SU-DHL-6 (cell line): ENCODE data around the gene TP53TG5.

Source experiments
- H2AFZ ChIP-seq: fragments of 200-600 bp; sonication (generic); 2 replicates; pipeline ENCODE4 v1.6.1; 2014; ENCODE audit warnings: low read depth, mild to moderate bottlenecking, moderate library complexity, mixed read lengths, antibody characterized with exemption, low read length; ENCODE audit not compliant: severe bottlenecking
- H3F3A ChIP-seq: fragments of 200-600 bp; shearing (Covaris generic); 2 replicates; pipeline ENCODE4 v1.6.0; 2016; ENCODE audit warnings: antibody characterized with exemption, mild to moderate bottlenecking; ENCODE audit not compliant: insufficient read depth
- H3K27ac ChIP-seq: fragments of 200-600 bp; sonication (generic); 2 replicates; pipeline ENCODE4 v1.5.1; 2016; ENCODE audit warnings: low read depth, mild to moderate bottlenecking, low read length, moderate library complexity, mixed read lengths
- H3K27me3 ChIP-seq: fragments of 200-600 bp; sonication (generic), shearing (Covaris generic); 2 replicates; pipeline ENCODE4 v1.6.0; 2014; ENCODE audit warnings: mild to moderate bottlenecking, low read length
- H3K36me3 ChIP-seq: fragments of 200-600 bp; sonication (generic); 2 replicates; pipeline ENCODE4 v1.6.1; 2014; ENCODE audit warnings: mild to moderate bottlenecking, low read length, mixed read lengths
- H3K4me2 ChIP-seq: fragments of 300-600, 200-600 bp; shearing (Covaris generic), sonication (generic); 2 replicates; pipeline ENCODE4 v1.6.0; 2014; ENCODE audit warnings: low read length, low read depth, mild to moderate bottlenecking; ENCODE audit not compliant: poor library complexity, severe bottlenecking
- H3K4me3 ChIP-seq: fragments of 200-600 bp; sonication (generic); 2 replicates; pipeline ENCODE4 v1.5.1; 2014; ENCODE audit warnings: antibody characterized with exemption, low read length, mild to moderate bottlenecking, mixed read lengths; ENCODE audit not compliant: insufficient read depth, poor library complexity, severe bottlenecking
- H3K79me2 ChIP-seq: fragments of 200-600 bp; sonication (generic); 2 replicates; pipeline ENCODE4 v1.6.1; 2014; ENCODE audit warnings: mild to moderate bottlenecking, low read length, moderate library complexity; ENCODE audit not compliant: insufficient read depth
- H3K9ac ChIP-seq: fragments of 200-600 bp; sonication (generic); 2 replicates; pipeline ENCODE4 v1.7.0; 2014; ENCODE audit warnings: mild to moderate bottlenecking, low read length
- H3K9me2 ChIP-seq: fragments of 200-600 bp; sonication (generic); replicated peaks from 2 replicates; pipeline ENCODE4 v1.6.1; 2014; ENCODE audit warnings: low read length; ENCODE audit not compliant: insufficient read depth
- H3K9me3 ChIP-seq: fragments of 200-600 bp; sonication (generic); 2 replicates; pipeline ENCODE4 v1.6.1; 2014; ENCODE audit warnings: low read length, mixed read lengths; ENCODE audit not compliant: insufficient read depth
- H4K20me1 ChIP-seq: fragments of 200-600 bp; sonication (generic); 2 replicates; pipeline ENCODE4 v1.6.1; 2014; ENCODE audit warnings: low read depth, mild to moderate bottlenecking, antibody characterized with exemption, low read length, moderate library complexity, mixed read lengths
- EZH2phosphoT487 ChIP-seq: fragments of 200-600 bp; sonication (generic), shearing (Covaris generic); conservative IDR thresholded peaks from 2 replicates; pipeline ENCODE4 v1.6.1; 2018; ENCODE audit warnings: mild to moderate bottlenecking, antibody characterized with exemption, low read length, moderate library complexity, mixed read lengths
- TF ChIP-seq, protein P1 (sequence below): fragments of 200-600 bp; sonication (generic); IDR thresholded peaks from one replicate; pipeline ENCODE4 v1.5.1; 2017; ENCODE audit warnings: antibody characterized with exemption, mild to moderate bottlenecking, low read length, moderate library complexity; ENCODE audit not compliant: insufficient read depth, poor library complexity, severe bottlenecking

The TP53TG5 gene

DNA sequence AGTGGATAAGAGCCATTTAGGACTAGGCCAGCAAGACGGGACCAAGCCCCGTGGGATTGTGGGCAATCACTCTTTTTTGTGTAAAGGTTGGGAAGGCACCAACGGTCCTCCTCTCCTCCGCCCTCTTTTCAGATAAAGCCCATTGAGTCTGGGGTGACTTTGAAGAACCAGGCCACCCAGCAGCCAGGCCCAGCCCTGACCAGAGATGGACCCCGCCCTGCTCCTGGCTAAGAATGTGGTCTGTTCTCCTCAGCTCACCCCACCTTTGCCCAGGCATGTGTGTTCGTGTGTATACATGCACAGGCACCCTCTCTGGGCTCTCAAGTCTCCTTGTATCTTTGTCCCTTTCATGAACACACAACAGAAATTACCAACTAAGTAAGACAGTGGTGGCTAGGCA lies 39.0 kb downstream of the TP53TG5 start:
- Histone ChIP-seq H3K4me3 (no peak overlapping the region), H3K36me3 (no peaks in the 10 kb centered on the region), H3K9ac (no peak overlapping the region), H3K79me2 (no peaks in the 10 kb centered on the region), H3K27ac (no peak overlapping the region), H3K9me3 (no peaks in the 10 kb centered on the region), H2AFZ (no peak overlapping the region), H3K27me3 (no peaks in the 10 kb centered on the region), H4K20me1 (no peaks in the 10 kb centered on the region), H3F3A (no peaks in the 10 kb centered on the region), H3K4me2 (no peak overlapping the region), H3K9me2 (no peaks in the 10 kb centered on the region)
- TF ChIP-seq, protein P1, sequence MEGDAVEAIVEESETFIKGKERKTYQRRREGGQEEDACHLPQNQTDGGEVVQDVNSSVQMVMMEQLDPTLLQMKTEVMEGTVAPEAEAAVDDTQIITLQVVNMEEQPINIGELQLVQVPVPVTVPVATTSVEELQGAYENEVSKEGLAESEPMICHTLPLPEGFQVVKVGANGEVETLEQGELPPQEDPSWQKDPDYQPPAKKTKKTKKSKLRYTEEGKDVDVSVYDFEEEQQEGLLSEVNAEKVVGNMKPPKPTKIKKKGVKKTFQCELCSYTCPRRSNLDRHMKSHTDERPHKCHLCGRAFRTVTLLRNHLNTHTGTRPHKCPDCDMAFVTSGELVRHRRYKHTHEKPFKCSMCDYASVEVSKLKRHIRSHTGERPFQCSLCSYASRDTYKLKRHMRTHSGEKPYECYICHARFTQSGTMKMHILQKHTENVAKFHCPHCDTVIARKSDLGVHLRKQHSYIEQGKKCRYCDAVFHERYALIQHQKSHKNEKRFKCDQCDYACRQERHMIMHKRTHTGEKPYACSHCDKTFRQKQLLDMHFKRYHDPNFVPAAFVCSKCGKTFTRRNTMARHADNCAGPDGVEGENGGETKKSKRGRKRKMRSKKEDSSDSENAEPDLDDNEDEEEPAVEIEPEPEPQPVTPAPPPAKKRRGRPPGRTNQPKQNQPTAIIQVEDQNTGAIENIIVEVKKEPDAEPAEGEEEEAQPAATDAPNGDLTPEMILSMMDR = no peak
- no peak for TF ChIP-seq EZH2phosphoT487

DNA sequence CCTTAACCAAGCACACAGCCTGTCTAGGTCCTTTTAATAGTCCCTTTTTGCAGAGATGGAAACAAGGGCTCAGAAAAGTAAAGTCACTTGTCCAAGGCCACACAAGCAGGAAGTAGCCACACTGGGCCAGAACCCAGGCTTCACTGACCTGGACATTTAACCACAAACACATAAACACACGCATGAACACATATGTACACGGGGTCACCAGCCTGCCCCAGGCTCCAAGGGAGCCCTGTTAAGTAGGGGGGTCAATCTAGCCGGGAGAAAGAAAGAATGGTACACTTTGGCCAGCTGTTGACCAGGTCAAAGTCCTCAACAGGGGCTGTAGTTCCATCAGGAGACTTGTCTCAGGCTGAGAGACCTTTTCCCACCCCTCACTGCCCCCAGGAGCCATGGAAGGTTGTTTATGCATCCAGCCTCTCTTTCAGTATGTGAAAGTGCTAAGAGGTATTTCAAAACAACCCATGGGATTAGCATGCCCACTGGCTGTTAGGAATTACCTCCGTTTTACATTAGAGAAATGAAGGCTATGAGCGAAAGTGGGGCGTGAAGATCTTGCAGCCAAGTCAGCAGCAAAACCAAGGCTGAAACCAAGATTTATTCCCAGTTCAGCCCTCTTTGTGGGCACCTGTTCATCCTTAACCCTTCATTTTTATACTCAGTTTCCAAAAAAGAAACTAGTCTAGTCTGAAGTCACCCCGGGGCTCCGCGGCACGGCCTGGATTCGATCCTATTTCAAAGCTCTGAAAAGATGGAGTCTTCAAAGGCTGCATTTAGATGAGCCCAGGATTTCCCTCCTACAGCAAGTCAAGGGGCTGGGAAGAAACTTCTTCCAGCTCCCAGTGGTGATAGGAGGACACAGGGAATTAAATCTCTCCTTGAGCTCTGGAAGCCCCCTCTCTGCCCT lies 39.7 kb downstream of the TP53TG5 start:
- H3K9ac ChIP-seq = no peak overlapping the region
- TF ChIP-seq, protein P1 = no peak
- no peak for TF ChIP-seq EZH2phosphoT487
- no peaks in the 10 kb centered on the region for H3K79me2 ChIP-seq
- H3K36me3 ChIP-seq = no peaks in the 10 kb centered on the region
- H3K4me3 ChIP-seq = no peak overlapping the region
- no peaks in the 10 kb centered on the region for H4K20me1 ChIP-seq
- no peak overlapping the region for H3K27ac ChIP-seq
- no peaks in the 10 kb centered on the region for H3K27me3 ChIP-seq
- no peak overlapping the region for H2AFZ ChIP-seq
- H3K4me2 ChIP-seq = no peak overlapping the region
- no peaks in the 10 kb centered on the region for H3F3A ChIP-seq
- no peaks in the 10 kb centered on the region for H3K9me3 ChIP-seq
- H3K9me2 ChIP-seq = no peaks in the 10 kb centered on the region

DNA sequence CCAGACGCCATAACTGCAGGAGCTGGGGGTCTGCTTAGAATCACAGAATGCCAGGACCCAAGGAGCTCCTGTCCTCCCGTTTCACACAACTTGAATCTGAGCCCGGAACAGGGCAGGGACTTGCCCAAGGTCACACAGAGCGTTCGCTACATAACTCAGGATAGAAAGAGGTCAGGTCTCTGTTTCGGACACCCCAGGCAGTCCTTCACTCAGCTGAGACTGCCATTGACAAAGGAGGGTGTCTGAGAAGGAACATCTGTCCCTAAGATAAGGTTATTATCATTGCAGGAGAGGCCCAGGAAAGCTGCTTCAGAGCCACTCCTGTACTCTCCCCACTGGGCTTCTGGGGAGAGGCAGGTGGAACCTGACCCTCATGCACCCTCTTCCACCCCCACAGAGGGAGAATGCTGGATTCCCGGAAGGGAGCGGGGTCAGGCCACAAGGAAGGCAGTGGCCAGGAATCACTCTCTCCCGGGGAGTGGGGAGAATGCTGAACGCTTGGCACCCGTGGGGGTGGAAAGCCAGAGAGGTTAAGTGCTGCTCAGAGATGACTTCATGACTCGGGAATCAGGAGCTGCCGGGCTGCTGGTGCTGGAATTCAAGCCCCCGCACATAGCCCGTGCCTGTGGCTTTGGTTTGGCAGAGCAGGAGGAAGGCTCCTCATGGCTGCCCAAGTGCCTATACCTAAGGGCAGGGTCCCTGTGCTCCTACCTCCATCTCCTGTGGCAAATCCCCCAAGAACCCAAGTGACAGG lies 40.6 kb downstream of the TP53TG5 start:
- Histone ChIP-seq H3F3A (no peaks in the 10 kb centered on the region), H3K9me3 (no peaks in the 10 kb centered on the region), H3K79me2 (no peaks in the 10 kb centered on the region), H3K4me3 (no peak overlapping the region), H3K36me3 (no peaks in the 10 kb centered on the region), H2AFZ (no peak overlapping the region), H3K9me2 (no peaks in the 10 kb centered on the region), H3K4me2 (no peak overlapping the region), H3K27me3 (no peaks in the 10 kb centered on the region), H3K27ac (no peak overlapping the region), H4K20me1 (no peaks in the 10 kb centered on the region), H3K9ac (no peak overlapping the region)
- TF ChIP-seq EZH2phosphoT487 = no peak
- TF ChIP-seq, protein P1 = no peak
